ENCODE results near the gene ZSCAN23. TPM values are rescaled to one million over a fixed set of nuclear protein-coding genes. Genes with fewer than 3 reads are reported as not detected.
A peak's percentile ranks its signal among the peaks of the same experiment; 100 is the strongest.
"Not testable (repeated sequence)": the region's sequence is repeated elsewhere in the genome, so short reads cannot be mapped to it uniquely, and the experiment has no call there.

ZSCAN23 gene
- total RNA-seq (15.5 TPM), polyA plus RNA-seq (3.5 TPM)

DNA sequence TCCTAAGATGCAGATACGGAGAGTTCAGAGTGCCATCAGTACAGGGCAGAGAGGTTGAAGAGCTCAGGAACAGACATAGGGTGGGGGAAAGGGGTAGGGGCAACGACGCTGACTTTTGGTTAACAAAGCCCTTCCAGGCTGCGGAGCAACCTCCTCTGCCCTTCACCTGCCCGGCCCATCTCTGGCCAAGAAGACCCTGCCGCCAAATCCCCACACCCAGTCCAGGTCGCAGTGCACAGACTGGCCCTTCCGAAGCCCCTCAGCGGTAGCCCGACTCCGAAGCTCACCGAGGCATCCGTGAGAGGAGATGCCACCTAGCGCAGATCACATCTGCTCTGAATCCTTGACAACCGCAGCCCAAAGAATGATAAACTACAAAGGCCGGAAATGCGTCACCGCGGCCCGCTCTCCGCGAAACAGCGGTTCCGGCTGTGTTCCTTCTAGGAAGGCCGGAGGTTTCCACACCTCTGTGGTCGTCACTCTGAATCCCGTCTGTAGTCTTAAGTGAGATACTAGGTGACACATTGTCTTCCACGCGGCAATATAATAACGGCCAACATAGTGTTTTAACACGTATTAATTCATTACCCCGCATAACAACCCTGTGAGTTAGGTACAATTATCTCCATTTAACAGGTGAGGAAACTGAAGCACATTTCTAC lies at the start of gene ZSCAN23:
Gene ZSCAN23 (minus strand): TSS at position 380 of the 662 bp plus-strand sequence. CDS start 7,225 bp downstream, outside the sequence.
- H3K4me1 ChIP-seq (ENCODE audit: insufficient read depth) = no peaks in the 10 kb centered on the region
- no peaks in the 10 kb centered on the region for H3K36me3 ChIP-seq (ENCODE audit: insufficient read depth)
- WGBS = under 1% methylated on average over 32 of the region's 32 CpGs
- DNase-seq (ENCODE audit: extremely low spot score) = peak; percentile 77
- no peak within 1 kb of the TSS for H3K27ac ChIP-seq (ENCODE audit: low read depth)
- peak within 1 kb of the TSS; percentile 50 for H3K4me3 ChIP-seq (ENCODE audit: low read depth, low read length)

DNA sequence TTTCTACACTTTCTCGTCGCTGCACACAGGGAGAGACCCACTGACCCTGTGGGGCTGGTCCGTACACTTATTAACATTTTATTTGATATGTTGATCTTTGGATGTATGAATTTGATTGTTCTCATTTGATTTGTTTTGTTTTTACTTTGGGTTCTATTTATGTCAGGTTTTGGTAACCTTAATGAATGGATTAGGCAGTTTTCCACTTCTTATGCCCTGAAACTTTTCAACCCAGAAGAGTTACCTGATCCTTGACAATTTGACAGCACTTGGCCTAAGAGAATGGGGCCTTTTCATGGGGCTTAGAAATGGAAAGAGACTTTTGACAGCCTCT lies 48.7 kb upstream of the ZSCAN23 start:
- Histone ChIP-seq H3K36me3 (ENCODE audit: insufficient read depth) (no peaks in the 10 kb centered on the region), H3K27ac (ENCODE audit: low read depth) (no peak overlapping the region), H3K4me1 (ENCODE audit: insufficient read depth) (no peaks in the 10 kb centered on the region), H3K4me3 (ENCODE audit: low read depth, low read length) (no peak overlapping the region)
- 42% methylated on average over 3 of the region's 3 CpGs for WGBS
- no peak for DNase-seq (ENCODE audit: extremely low spot score)

DNA sequence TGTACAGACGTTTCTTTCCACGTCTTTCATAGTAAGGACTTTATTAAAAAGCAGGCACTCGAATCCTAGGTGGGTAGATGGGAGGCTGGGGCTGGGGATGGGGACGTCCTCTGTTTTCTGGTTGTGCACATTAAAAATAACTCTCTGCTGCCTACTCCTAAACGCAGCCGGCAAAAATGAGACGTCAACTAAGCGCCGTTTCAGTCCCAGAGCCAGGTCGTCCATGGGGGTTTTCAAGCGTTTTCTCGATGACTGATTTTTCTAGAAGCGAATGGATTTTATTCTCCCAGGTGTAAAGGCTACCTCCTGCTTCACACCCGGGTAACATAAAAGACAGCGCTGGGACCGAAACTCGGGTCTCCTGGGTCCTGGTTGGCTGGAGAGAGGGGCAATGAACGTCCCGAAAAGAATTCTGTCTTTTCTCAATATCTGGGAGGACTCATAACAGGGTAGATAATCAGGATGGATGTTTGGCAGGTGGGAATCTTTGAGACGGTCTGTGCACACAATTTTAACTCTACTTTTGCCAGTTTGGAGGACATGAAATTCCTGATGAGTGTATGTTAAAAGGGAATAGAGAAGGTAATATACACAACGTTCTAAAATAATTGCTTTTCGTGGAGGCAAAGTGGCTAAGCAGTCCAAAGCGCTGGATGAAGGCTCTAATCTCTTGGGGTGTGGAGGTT lies 47.1 kb upstream of the ZSCAN23 start:
- no peaks in the 10 kb centered on the region for H3K36me3 ChIP-seq (ENCODE audit: insufficient read depth)
- WGBS = 12% methylated on average over 23 of the region's 23 CpGs
- H3K4me1 ChIP-seq (ENCODE audit: insufficient read depth) = no peaks in the 10 kb centered on the region
- H3K4me3 ChIP-seq (ENCODE audit: low read depth, low read length) = peak overlapping the region; percentile 5
- no peak overlapping the region for H3K27ac ChIP-seq (ENCODE audit: low read depth)
- DNase-seq (ENCODE audit: extremely low spot score) = no peak

- WGBS = 3% methylated on average over 40 of the region's 40 CpGs
- Histone ChIP-seq H3K4me1 (ENCODE audit: insufficient read depth) (no peaks in the 10 kb centered on the region), H3K27ac (ENCODE audit: low read depth) (no peak overlapping the region), H3K4me3 (ENCODE audit: low read depth, low read length) (peak overlapping the region; percentile 5), H3K36me3 (ENCODE audit: insufficient read depth) (no peaks in the 10 kb centered on the region)
- DNase-seq (ENCODE audit: extremely low spot score) = peak; percentile 73
Measured at GRCh38 chr6:28489366-28490204, 46.3 kb upstream of the ZSCAN23 start.

DNA sequence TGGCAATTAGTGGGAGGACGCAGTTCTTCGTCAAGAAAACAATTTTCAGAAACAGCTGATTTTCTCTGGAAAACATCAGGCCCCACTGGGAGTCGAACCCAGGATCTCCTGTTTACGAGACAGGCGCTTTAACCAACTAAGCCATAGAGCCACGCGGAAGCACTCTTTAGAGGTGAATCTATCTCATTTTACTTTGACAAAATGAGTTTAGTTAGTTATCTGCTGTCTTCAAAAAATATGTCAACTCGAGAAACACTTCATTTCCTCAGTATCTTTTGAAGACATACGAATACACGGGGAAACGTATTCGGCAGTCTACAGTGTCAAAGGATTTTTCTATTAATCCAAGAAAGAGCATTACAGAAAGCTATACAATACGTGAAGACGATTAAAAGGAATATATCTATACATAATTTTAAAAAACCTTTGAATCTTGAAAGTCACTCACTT lies 45.6 kb upstream of the ZSCAN23 start:
- H3K36me3 ChIP-seq (ENCODE audit: insufficient read depth) = no peaks in the 10 kb centered on the region
- DNase-seq (ENCODE audit: extremely low spot score) = peak; percentile 64
- WGBS = 26% methylated on average over 14 of the region's 14 CpGs
- H3K4me3 ChIP-seq (ENCODE audit: low read depth, low read length) = no peak overlapping the region
- no peaks in the 10 kb centered on the region for H3K4me1 ChIP-seq (ENCODE audit: insufficient read depth)
- no peak overlapping the region for H3K27ac ChIP-seq (ENCODE audit: low read depth)

DNA sequence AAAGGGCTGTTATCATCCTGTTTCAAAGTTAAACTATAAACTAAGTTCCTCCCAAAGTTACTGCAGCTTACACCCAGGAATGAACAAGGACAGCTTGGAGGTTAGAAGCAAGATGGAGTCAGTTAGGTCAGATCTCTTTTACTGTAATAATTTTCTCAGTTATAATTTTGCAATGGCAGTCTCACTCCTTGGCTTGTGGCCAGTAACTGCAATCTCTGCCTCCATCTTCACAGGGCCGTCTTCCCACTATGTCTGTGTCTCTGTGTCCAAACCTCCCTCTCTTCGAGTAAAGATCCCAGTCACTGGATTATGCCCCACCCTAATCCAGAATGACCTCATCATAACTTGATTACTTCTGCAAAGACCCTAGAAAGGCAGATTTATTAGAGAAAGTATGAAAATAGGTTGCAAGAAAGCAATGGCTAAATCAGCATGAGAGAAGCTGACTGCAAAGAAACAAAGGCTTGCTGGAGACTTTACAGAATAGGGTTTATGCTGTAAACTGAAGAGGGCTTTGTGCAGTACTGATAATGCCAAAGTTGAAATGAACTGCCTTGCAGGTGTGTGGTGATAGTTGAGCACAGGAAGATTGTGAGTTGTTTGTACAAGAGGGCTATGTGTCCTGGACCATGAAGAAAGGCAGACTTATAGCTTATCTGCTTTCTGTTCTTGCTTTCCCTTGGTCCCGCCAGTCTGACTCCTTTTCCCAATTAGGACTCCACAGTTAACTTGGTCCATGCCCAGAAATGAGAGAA lies 43.9 kb upstream of the ZSCAN23 start:
- no peak overlapping the region for H3K27ac ChIP-seq (ENCODE audit: low read depth)
- WGBS = 46% methylated on average over 3 of the region's 3 CpGs
- DNase-seq (ENCODE audit: extremely low spot score) = no peak
- H3K36me3 ChIP-seq (ENCODE audit: insufficient read depth) = no peaks in the 10 kb centered on the region
- H3K4me1 ChIP-seq (ENCODE audit: insufficient read depth) = no peaks in the 10 kb centered on the region
- no peak overlapping the region for H3K4me3 ChIP-seq (ENCODE audit: low read depth, low read length)

- Histone ChIP-seq H3K36me3 (ENCODE audit: insufficient read depth) (no peaks in the 10 kb centered on the region), H3K4me3 (ENCODE audit: low read depth, low read length) (no peak overlapping the region), H3K27ac (ENCODE audit: low read depth) (no peak overlapping the region), H3K4me1 (ENCODE audit: insufficient read depth) (no peaks in the 10 kb centered on the region)
- no peak for DNase-seq (ENCODE audit: extremely low spot score)
- 85% methylated on average over 1 of the region's 1 CpG for WGBS
Measured at GRCh38 chr6:28486533-28486932, 43.2 kb upstream of the ZSCAN23 start.

GRCh38 chr6:28485482-28485881 lies 42.2 kb upstream of the ZSCAN23 start:
- Histone ChIP-seq H3K4me3 (ENCODE audit: low read depth, low read length) (no peak overlapping the region), H3K4me1 (ENCODE audit: insufficient read depth) (no peaks in the 10 kb centered on the region), H3K27ac (ENCODE audit: low read depth) (no peak overlapping the region), H3K36me3 (ENCODE audit: insufficient read depth) (no peaks in the 10 kb centered on the region)
- WGBS = 94% methylated on average over 3 of the region's 3 CpGs
- DNase-seq (ENCODE audit: extremely low spot score) = no peak

- 60% methylated on average over 9 of the region's 9 CpGs for WGBS
- Histone ChIP-seq H3K4me3 (ENCODE audit: low read depth, low read length) (no peak overlapping the region), H3K36me3 (ENCODE audit: insufficient read depth) (no peaks in the 10 kb centered on the region), H3K4me1 (ENCODE audit: insufficient read depth) (no peaks in the 10 kb centered on the region), H3K27ac (ENCODE audit: low read depth) (no peak overlapping the region)
- DNase-seq (ENCODE audit: extremely low spot score) = no peak
Measured at GRCh38 chr6:28480253-28480932, 37.1 kb upstream of the ZSCAN23 start.

DNA sequence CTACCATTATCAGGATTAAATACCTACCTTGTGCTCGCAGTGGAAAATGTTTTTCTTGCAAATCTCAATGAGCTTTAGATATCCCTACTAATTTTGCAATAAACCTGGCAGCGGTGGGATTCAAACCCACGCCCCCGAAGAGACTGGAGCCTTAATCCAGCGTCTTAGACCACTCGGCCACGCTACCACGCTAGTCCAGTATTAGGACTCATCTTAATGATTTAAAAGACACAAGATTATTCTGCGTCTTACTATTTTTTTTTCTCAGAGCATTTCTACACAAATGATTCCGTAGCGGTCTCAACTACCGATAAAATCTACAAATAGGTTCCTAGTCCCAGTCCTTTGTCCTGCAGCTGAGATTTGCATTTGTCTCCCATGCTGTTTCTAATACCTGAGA lies 35.2 kb upstream of the ZSCAN23 start:
- no peak for DNase-seq (ENCODE audit: extremely low spot score)
- WGBS = 46% methylated on average over 12 of the region's 12 CpGs
- Histone ChIP-seq H3K27ac (ENCODE audit: low read depth) (no peak overlapping the region), H3K4me1 (ENCODE audit: insufficient read depth) (no peaks in the 10 kb centered on the region), H3K4me3 (ENCODE audit: low read depth, low read length) (no peak overlapping the region), H3K36me3 (ENCODE audit: insufficient read depth) (no peaks in the 10 kb centered on the region)

- DNase-seq (ENCODE audit: extremely low spot score) = peak; percentile 64
- Histone ChIP-seq H3K36me3 (ENCODE audit: insufficient read depth) (no peaks in the 10 kb centered on the region), H3K4me1 (ENCODE audit: insufficient read depth) (no peaks in the 10 kb centered on the region), H3K27ac (ENCODE audit: low read depth) (no peak overlapping the region), H3K4me3 (ENCODE audit: low read depth, low read length) (no peak overlapping the region)
- 5% methylated on average over 18 of the region's 18 CpGs for WGBS
Measured at GRCh38 chr6:28474441-28475219, 31.3 kb upstream of the ZSCAN23 start.

DNA sequence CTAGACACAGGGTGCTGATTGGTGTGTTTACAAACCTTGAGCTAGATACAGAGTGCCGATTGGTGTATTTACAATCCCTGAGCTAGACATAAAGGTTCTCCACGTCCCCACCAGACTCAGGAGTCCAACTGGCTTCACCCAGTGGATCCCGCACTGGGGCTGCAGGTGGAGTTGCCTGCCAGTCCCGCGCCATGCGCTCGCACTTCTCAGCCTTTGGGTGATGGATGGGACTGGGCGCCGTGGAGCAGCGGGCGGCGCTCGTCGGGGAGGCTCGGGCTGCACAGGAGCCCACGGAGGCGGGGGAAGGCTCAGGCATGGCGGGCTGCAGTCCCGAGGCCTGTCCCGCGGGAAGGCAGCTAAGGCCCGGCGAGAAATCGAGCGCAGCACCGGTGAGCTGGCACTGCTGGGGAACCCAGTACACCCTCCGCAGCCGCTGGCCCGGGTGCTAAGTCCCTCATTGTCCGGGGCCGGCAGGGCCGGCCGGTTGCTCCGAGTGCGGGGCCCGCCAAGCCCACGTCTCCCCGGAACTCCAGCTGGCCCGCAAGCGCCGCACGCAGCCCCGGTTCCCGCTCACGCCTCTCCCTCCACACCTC lies 26.0 kb upstream of the ZSCAN23 start:
- 92% methylated on average over 45 of the region's 45 CpGs for WGBS
- not testable (repeated sequence) for H3K36me3 ChIP-seq (ENCODE audit: insufficient read depth); H3K4me1 ChIP-seq (ENCODE audit: insufficient read depth); H3K27ac ChIP-seq (ENCODE audit: low read depth); H3K4me3 ChIP-seq (ENCODE audit: low read depth, low read length); DNase-seq (ENCODE audit: extremely low spot score)
